C4-2B (cell line): ENCODE results near the gene OR2T6.

Source experiments
- ZFX ChIP-seq: fragments of 450-650 bp; IDR thresholded peaks from 2 replicates; pipeline ENCODE4 v1.6.1; 2017
- TF ChIP-seq, protein P1 (sequence below): fragments of 450-650 bp; conservative IDR thresholded peaks from 2 replicates; pipeline ENCODE4 v1.5.1; 2017; ENCODE audit warnings: mild to moderate bottlenecking

- TF ChIP-seq, protein P1, sequence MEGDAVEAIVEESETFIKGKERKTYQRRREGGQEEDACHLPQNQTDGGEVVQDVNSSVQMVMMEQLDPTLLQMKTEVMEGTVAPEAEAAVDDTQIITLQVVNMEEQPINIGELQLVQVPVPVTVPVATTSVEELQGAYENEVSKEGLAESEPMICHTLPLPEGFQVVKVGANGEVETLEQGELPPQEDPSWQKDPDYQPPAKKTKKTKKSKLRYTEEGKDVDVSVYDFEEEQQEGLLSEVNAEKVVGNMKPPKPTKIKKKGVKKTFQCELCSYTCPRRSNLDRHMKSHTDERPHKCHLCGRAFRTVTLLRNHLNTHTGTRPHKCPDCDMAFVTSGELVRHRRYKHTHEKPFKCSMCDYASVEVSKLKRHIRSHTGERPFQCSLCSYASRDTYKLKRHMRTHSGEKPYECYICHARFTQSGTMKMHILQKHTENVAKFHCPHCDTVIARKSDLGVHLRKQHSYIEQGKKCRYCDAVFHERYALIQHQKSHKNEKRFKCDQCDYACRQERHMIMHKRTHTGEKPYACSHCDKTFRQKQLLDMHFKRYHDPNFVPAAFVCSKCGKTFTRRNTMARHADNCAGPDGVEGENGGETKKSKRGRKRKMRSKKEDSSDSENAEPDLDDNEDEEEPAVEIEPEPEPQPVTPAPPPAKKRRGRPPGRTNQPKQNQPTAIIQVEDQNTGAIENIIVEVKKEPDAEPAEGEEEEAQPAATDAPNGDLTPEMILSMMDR: no peak
- TF ChIP-seq ZFX: no peak
These were observed 42.3 kb downstream of the OR2T6 start for GRCh38 chr1:248417854-248418253.
